CD4-positive, alpha-beta T cell (primary cell): ENCODE results near the gene ATG10. TPM values are rescaled to one million over a fixed set of nuclear protein-coding genes. Genes with fewer than 3 reads are reported as not detected.
"Not testable (repeated sequence)": the region's sequence is repeated elsewhere in the genome, so short reads cannot be mapped to it uniquely, and the experiment has no call there.

Source experiments
- ATAC-seq: fragments of 200-7000 bp; cut with Tn5 transposase; one replicate; pipeline ENCODE4 v1.10.0; 2022; ENCODE audit warnings: mild to moderate bottlenecking; ENCODE audit not compliant: poor library complexity
- CTCF ChIA-PET: fragments of 350-600 bp; sonication (Branson Sonifier 250); formaldehyde crosslinking; loops from one replicate; lab custom pipeline; 2021; ENCODE audit warnings: antibody characterized with exemption, inconsistent platforms; lab: Charles Lee
- POLR2A ChIA-PET: fragments of 350-600 bp; sonication (Branson Sonifier 250); formaldehyde crosslinking; loops from one replicate; lab custom pipeline; 2021; ENCODE audit warnings: antibody characterized with exemption, inconsistent platforms; lab: Charles Lee
- DNase-seq, 14 experiments: peaks; one replicate each; pipeline ENCODE4 v3.0.0-alpha.2; 2013 to 2020; ENCODE audit warnings: mixed read lengths in 2 of 14
- H3K27ac ChIP-seq, 2 donors: one replicate each; pipeline versions ENCODE4 v1.5.1 to v1.7.0; 2013; ENCODE audit warnings: low read length in 2 of 2, low read depth in 1 of 2, mild to moderate bottlenecking in 1 of 2
- H3K27me3 ChIP-seq, 2 experiments: 1 replicate in 1 of 2; 2 replicates in 1 of 2; pipeline versions ENCODE4 v1.6.1 to v1.7.0; 2013; ENCODE audit warnings: low read length in 2 of 2, control low read depth in 1 of 2, mild to moderate bottlenecking in 1 of 2, moderate library complexity in 1 of 2; ENCODE audit not compliant: insufficient read depth in 2 of 2, control insufficient read depth in 1 of 2
- H3K36me3 ChIP-seq: one replicate; pipeline ENCODE4 v1.6.1; 2013; ENCODE audit warnings: low read length, control low read depth; ENCODE audit not compliant: insufficient read depth
- H3K4me1 ChIP-seq: one replicate; pipeline ENCODE4 v1.6.1; 2013; ENCODE audit warnings: low read length, control low read depth; ENCODE audit not compliant: insufficient read depth
- H3K4me3 ChIP-seq: one replicate; pipeline ENCODE4 v1.5.1; 2013; ENCODE audit warnings: mild to moderate bottlenecking, low read length, moderate library complexity
- H3K9me3 ChIP-seq, 2 experiments: 1 replicate in 1 of 2; 2 replicates in 1 of 2; pipeline versions ENCODE4 v1.6.1 to v1.7.0; 2013; ENCODE audit warnings: low read length in 2 of 2, mild to moderate bottlenecking in 2 of 2, control low read depth in 1 of 2, moderate library complexity in 1 of 2; ENCODE audit not compliant: control insufficient read depth in 1 of 2, insufficient read depth in 1 of 2
- H3K27ac Mint-ChIP-seq: one replicate; pipeline ENCODE4 v1.8.0; 2020; ENCODE audit warnings: mixed read lengths
- H3K27me3 Mint-ChIP-seq: one replicate; pipeline ENCODE4 v1.8.0; 2021; ENCODE audit warnings: mixed read lengths
- H3K36me3 Mint-ChIP-seq: one replicate; pipeline ENCODE4 v1.8.0; 2021; ENCODE audit warnings: low read depth, mixed read lengths
- H3K4me1 Mint-ChIP-seq: one replicate; pipeline ENCODE4 v1.8.0; 2021; ENCODE audit warnings: low read depth, mixed read lengths
- H3K4me3 Mint-ChIP-seq: one replicate; pipeline ENCODE4 v1.8.0; 2020; ENCODE audit warnings: mild to moderate bottlenecking, mixed read lengths
- H3K9me3 Mint-ChIP-seq: one replicate; pipeline ENCODE4 v1.8.0; 2020; ENCODE audit warnings: mixed read lengths
- CTCF ChIP-seq: fragments of 200-600 bp; IDR thresholded peaks from one replicate; pipeline ENCODE4 v1.8.0; 2022; ENCODE audit warnings: antibody characterized with exemption, mild to moderate bottlenecking
- intact Hi-C, 2 experiments: fragments of 100-400 bp; cut with DNase I in 1 of 2; cut with micrococcal nuclease in 1 of 2; formaldehyde crosslinking; loops; one replicate each; pipeline versions ENCODE4 v1.15.1 to v1.9.0; 2023 to 2025; cut with DNase I, micrococcal nuclease
- total RNA-seq, 174 experiments: library from RNA in 2 of 174; stranded (reverse) in 2 of 174; gene quantifications; one replicate each; pipeline ENCODE4 v1.2.3 and lab custom pipeline; 2021 to 2026

ATG10 gene
- total RNA-seq, 2 experiments from 2014 or later = 4.7 to 5.3 TPM

- CTCF ChIA-PET = no interaction called here
- intact Hi-C loops = no loop called here
- H3K27me3 ChIP-seq = no peaks in the 10 kb centered on the region
Observed at GRCh38 chr5:81949462-81949861, 22.4 kb upstream of the ATG10 start.

GRCh38 chr5:81950996-81951395, 20.8 kb upstream of the ATG10 start:
- H3K27ac Mint-ChIP-seq = no peak overlapping the region
- H3K4me3 Mint-ChIP-seq = no peak overlapping the region
- H3K4me1 ChIP-seq = no peaks in the 10 kb centered on the region
- no peaks in the 10 kb centered on the region for H3K36me3 Mint-ChIP-seq
- H3K9me3 Mint-ChIP-seq = no peaks in the 10 kb centered on the region
- H3K27me3 Mint-ChIP-seq = no peaks in the 10 kb centered on the region
- DNase-seq (no peak), ATAC-seq (no peak)
- H3K4me3 ChIP-seq = no peak overlapping the region
- H3K4me1 Mint-ChIP-seq = no peaks in the 10 kb centered on the region
- POLR2A ChIA-PET = no interaction called here
- H3K9me3 ChIP-seq = no peaks in the 10 kb centered on the region
- intact Hi-C loops = no loop called here
- CTCF ChIA-PET = interaction anchor here (0.6 kb wide), 1 partner anchor 910 kb away, joined by 3 read pairs; no protein-coding TSS in a partner anchor
- TF ChIP-seq CTCF = no peak
- H3K27me3 ChIP-seq = no peaks in the 10 kb centered on the region
- no peaks in the 10 kb centered on the region for H3K36me3 ChIP-seq
- H3K27ac ChIP-seq = no peak overlapping the region

More at GRCh38 chr5:81949462-81949861, 22.4 kb upstream of the ATG10 start:
- H3K9me3 Mint-ChIP-seq = no peaks in the 10 kb centered on the region
- POLR2A ChIA-PET = no interaction called here
- H3K4me3 Mint-ChIP-seq = no peak overlapping the region
- H3K27me3 Mint-ChIP-seq = no peaks in the 10 kb centered on the region
- no peaks in the 10 kb centered on the region for H3K4me1 Mint-ChIP-seq
- H3K4me1 ChIP-seq = no peaks in the 10 kb centered on the region
- H3K36me3 Mint-ChIP-seq = no peaks in the 10 kb centered on the region
- no peaks in the 10 kb centered on the region for H3K36me3 ChIP-seq
- no peak for TF ChIP-seq CTCF
- no peak overlapping the region for H3K27ac ChIP-seq
- no peak overlapping the region for H3K27ac Mint-ChIP-seq
- no peaks in the 10 kb centered on the region for H3K9me3 ChIP-seq
- ATAC-seq (no peak), DNase-seq (no peak)
- H3K4me3 ChIP-seq = no peak overlapping the region

- intact Hi-C loops, H3K4me3 Mint-ChIP-seq, ATAC-seq, H3K4me1 ChIP-seq, CTCF ChIA-PET, H3K27ac Mint-ChIP-seq, H3K4me3 ChIP-seq, H3K4me1 Mint-ChIP-seq, DNase-seq, H3K9me3 ChIP-seq, H3K36me3 Mint-ChIP-seq, POLR2A ChIA-PET, H3K27ac ChIP-seq, H3K27me3 Mint-ChIP-seq, H3K36me3 ChIP-seq, H3K9me3 Mint-ChIP-seq, H3K27me3 ChIP-seq: not testable (repeated sequence)
Observed at GRCh38 chr5:81954796-81955195, 17.0 kb upstream of the ATG10 start.

GRCh38 chr5:81958129-81958528, 13.7 kb upstream of the ATG10 start:
- H3K9me3 Mint-ChIP-seq, H3K27me3 ChIP-seq, H3K36me3 ChIP-seq, H3K4me3 ChIP-seq, CTCF ChIA-PET, H3K27me3 Mint-ChIP-seq, H3K4me1 Mint-ChIP-seq, H3K4me3 Mint-ChIP-seq, H3K9me3 ChIP-seq, H3K27ac Mint-ChIP-seq, H3K27ac ChIP-seq, POLR2A ChIA-PET, DNase-seq, ATAC-seq, H3K36me3 Mint-ChIP-seq, intact Hi-C loops, H3K4me1 ChIP-seq: not testable (repeated sequence)
